Activated CD4-positive, alpha-beta T cell treated with anti-CD3 and anti-CD28 coated beads for 4 hours (primary cell): Measurements from ENCODE around the gene GAK.

Experiments
- DNase-seq, 2 donors: peaks; one replicate each; pipeline ENCODE4 v3.0.0-alpha.2; 2020

GAK gene

DNA sequence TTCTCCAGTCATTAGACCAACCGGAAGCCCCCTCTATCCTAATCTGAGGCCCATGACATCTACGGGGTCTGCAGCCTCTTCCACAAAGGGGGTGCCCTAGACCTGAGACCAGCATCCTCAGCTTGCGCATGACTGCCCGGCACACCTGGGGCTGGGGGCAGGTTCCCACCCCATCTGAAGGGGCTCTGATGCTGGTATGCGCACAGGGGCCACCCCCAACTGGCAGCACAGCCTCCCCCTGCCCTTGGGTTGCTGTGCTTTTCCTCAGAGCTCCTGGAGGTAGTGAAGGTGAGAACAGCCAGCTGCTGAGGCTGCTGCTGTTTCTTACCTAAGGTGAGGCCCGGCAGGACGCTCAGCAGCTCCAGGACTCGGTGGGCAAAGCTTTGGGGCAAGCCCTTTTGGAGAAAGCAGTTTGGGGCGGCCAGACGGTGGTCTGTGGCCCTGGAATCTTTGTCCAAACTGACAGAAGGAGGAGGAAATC, 87.3 kb downstream of the GAK start:
- no peak for DNase-seq

DNA sequence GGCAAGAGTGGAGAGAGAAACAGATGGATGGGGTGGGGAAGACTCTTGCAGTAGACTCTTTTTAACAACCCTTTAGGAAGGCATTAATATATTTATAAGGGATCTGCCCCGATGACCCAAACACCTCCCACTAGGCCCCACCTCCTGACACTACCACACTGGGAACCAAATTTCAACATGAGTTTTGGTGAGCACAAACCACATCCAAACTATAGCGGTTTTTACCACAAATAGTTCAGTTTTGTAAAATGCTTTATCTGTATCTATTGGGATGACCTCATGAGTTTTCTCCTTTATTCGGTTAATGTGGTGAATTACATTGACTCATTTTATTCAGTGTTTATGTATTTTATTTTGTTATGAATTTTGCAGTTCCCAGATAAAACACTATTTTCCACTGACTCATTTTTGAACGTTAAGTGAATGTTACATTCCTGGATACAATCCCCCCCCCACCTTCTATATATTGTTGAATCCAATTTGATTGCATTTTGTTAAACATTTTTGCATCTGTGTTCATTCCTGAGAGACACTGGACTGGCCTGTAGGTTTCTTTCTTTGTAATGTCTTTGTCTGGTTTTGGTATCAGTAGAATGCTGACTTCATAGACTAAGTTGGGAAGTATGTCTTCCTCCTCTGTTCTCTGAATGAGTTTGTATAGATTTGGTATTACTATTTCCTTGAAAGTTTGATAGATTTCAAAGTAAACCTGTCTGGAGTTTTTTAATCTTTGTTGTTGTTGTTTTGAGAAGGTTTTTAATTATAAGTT, 92.3 kb downstream of the GAK start:
- DNase-seq: no peak

- no peak for DNase-seq
Observed at GRCh38 chr4:837772-838171, 94.3 kb downstream of the GAK start.

DNA sequence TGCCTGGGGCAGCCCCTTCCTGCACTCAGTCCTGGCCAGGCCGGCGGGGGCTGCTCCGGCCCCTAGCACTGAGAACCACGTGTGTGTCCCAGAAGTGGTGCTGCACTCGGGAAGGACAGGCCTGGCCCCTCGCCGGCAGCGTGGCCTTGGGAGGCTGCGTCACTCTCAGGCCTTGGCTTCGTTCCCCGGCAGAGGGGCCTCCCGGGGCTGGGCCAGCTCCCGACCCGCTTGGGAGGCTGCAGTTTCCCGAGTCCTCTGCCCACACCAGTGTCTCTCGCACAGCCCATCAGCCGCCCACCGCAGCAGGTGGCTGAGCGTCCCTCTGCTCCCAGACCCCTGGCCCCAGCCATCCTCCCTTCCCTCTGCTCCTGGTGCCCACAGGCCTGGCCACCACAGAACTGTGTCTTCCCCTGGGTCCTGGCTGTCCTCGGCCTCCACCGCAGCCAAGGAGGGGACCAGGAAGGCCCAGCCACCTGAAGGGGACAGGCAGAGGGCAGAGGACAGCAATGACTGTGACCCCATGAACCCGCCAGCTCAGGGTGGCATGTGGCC, 95.3 kb downstream of the GAK start:
- no peak for DNase-seq

DNA sequence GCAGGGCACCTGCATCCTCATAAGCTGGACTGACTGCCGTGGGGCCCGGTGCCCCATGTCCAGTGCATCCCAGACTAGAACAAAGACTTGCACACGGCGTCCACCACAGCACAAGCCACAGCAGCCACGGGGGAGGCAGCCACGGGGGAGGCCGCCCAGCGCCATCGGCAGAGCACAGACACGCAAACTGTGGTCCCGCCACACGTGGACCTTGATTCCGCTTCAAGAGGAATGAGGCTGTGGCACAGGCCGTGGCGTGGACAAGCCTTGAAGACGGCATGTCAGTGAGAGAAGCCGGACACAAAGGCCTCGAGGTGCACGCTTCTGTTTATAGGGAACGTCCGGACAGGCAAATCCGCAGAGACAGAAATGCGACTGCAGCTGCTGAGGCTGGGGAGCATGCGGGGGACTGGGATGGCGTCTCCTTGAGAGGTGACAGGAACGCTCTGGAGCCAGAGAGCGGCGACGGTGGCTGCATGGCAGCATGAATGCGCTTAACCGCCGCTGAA, 96.1 kb downstream of the GAK start:
- DNase-seq: no peak

- DNase-seq: no peak
Observed at GRCh38 chr4:835148-836002, 96.7 kb downstream of the GAK start.

GRCh38 chr4:834368-835147, 97.6 kb downstream of the GAK start:
- DNase-seq: no peak

DNA sequence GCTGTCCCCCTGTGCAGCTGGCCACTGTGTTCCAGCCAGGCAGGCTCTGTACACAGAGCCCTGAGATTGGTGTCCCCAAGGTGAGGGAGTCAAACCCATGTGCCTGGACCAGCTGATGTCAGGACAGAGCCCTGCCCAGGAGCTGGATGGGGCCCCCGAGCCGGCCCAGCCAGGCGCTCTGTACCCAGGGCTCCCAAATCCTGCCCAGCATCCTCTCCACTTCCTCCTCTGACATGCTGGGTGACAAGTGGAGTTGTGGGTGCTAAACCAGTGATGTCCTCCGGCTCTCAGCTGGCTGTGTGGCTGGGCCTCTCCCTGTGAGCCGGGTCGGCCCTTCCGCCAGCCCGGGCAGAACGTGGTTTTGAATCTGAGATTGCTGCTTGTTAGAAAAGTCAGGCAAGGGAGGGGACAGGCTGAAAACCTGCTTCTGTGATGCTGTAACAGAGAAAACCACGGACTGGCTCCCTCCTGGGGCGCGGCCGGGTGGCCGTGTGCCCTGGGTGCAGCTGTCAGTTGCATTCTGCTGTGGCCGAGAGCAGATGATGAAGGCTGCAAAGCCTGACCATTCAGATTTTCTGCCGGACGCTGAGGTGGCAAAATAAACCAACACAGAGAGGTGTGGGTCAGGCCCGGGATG, 98.3 kb downstream of the GAK start:
- no peak for DNase-seq

- DNase-seq: no peak
Observed at GRCh38 chr4:833156-833555, 99.0 kb downstream of the GAK start.

DNA sequence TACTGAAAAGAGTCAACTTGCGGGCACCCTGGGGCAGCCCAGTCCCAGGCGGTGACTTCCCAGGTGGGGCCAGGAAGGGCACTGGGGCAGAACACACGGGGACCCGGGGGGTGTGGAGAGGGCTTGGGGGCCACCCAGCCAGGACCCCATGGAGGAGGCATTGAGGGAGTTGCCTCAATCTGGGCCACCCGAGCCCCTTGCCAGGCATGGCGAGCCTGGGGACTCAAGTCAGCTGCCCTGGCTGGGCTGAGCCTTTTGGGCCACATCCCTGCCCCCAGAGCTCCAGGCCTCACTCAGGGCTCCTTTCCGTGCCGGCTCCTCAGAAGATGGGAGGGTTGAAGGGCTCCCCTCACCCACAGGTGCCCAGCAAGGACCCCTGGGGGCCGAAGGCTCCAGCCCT, 99.6 kb downstream of the GAK start:
- DNase-seq: no peak

GRCh38 chr4:832108-832507, 100.0 kb downstream of the GAK start:
- DNase-seq: no peak

- DNase-seq: no peak
Observed at GRCh38 chr4:831483-831805, 100.7 kb downstream of the GAK start.

GRCh38 chr4:830601-831482, 101.3 kb downstream of the GAK start:
- no peak for DNase-seq

DNA sequence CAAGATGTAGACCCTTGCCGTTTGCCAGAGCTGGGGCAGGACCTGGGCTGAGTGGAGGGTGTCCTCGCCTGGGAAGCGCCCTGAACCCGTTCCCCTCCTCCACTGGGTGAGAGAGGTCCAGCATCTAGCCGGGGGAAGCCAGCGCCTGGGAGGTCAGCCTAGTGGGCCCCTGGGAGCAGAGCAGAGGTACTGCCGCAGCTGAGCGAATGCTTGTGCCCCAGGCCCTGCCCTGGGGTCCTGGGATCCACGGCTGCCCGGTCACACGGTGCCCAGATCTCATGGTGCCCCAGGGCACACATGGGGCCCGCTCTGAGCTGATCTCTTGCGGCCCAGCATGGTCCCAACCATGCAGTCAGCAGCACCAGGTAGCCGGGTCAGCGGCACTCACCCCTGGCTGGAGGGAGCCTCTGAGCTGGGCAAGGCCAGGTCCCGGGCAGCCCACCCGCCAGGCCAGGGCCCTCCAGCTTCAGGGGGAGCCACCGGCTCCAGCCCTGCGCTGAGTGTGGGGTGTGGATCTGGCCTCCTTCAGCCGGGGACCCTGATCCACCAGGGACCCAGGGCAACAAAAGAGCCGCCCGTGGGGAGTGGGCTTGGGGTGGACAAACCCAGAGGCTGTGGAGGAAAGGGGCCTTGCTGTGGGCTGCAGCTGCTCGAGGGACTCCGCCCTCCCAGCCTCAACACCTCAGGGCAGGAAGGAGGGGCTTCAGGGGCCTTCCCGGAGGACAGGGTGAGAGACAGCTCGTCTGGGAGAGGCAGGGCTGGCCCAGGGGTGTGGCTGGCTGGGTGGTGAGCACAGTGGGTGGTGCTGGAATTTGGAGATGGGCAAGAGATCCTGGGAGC, 102.1 kb downstream of the GAK start:
- DNase-seq: no peak

- no peak for DNase-seq
Observed at GRCh38 chr4:829291-829690, 102.8 kb downstream of the GAK start.

- DNase-seq: no peak
Observed at GRCh38 chr4:828641-829271, 103.4 kb downstream of the GAK start.

DNA sequence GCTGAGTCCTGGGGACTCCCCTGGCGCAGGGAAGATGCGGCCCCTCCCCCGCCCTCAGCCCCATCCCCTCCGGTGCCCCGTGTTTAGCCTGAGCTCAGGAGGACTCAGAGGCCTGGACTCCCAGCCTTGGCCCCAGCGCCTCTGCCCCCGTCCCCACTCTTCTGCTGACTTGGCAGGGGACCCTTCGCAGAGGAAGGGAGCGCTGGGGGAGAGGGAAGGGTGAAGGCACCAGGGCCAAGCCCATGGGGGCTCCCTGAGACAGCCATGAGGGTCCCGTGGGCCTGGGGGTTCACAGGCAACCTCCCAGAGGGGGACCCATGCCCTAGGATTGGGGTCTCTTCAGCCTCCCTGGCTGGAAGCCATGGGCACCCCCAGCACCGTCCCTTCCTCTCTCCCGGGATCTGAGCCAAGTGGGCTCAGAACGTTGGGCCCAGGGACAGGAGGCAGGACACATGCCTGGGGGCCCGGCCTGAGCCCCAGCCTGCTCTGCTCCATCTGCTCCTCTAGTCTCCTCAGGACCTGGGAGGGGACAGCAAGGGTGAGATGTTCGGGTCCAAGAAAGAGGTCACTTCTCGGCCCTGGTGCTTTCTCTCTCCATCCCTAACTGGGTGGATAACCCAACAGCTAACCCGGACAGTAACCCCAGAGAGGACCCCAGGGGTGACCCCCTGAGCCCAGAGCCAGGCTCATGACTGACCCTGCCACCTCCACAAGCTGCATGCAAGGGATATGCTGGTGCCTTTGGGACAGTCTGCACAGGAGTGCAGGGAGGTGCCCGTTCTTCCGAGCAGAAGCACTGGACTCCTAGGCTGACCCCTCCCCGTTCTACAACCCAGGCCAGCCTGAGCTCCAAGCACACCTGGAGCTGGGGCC, 104.7 kb downstream of the GAK start:
- no peak for DNase-seq

DNA sequence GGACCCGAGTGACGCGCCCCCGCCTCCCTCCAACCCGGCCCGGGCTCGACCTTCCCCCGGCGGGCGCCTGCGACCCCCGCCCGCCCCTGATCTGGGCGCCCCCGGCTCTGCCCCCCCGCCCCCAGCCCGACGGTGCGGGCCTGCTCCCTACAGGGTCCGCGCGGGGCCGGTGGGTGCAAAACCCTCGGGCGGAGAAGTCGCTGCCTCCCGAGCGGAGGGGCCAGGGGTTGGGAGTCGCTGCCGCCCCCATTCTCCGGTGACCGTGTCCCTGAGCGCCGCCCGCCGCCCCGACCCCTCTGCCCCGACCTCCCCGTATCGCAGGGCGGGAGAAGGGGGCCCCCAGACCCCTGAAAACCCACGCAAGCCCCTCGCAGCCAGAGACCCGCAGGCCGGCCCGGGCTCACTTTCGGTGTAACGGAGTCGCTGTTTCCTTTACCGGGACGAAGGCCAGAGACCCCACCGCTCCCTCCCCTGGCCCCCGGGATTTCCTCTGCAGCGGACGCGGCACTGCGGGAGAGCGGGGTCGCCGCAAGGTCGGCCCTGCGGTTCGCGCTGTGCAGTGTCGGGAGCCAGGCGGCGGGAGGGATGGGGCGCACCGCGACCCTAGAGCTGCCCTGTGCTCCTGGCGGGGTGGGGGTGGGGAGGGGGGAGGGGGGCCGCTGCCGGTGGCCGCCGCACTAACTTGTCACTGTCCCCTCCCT, 105.5 kb downstream of the GAK start:
- no peak for DNase-seq
